Colonic mucosa (tissue), 4 donors: Measurements from ENCODE around the gene ZNF213. TPM values are rescaled to one million over a fixed set of nuclear protein-coding genes. Genes with fewer than 3 reads are reported as not detected.
A peak's percentile ranks its signal among the peaks of the same experiment; 100 is the strongest.

Source experiments
- DNase-seq: peaks from one replicate; pipeline ENCODE4 v3.0.0-alpha.2; 2020
- H3K27ac ChIP-seq: fragments of 200-600 bp; one replicate; pipeline ENCODE4 v1.8.0; 2021
- H3K27me3 ChIP-seq: fragments of 200-600 bp; one replicate; pipeline ENCODE4 v1.8.0; 2021
- H3K36me3 ChIP-seq: fragments of 200-600 bp; one replicate; pipeline ENCODE4 v1.8.0; 2021
- H3K4me1 ChIP-seq: fragments of 200-600 bp; one replicate; pipeline ENCODE4 v1.8.0; 2021; ENCODE audit warnings: mild to moderate bottlenecking
- H3K4me3 ChIP-seq: fragments of 200-600 bp; one replicate; pipeline ENCODE4 v1.8.0; 2021
- H3K9ac ChIP-seq, 2 donors: one replicate each; pipeline ENCODE4 v1.7.0; 2013; ENCODE audit warnings: control low read depth in 2 of 2, low read depth in 2 of 2, low read length in 2 of 2
- H3K9me3 ChIP-seq: fragments of 200-600 bp; one replicate; pipeline ENCODE4 v1.8.0; 2021
- CTCF ChIP-seq: fragments of 200-600 bp; IDR thresholded peaks from one replicate; pipeline ENCODE4 v1.8.0; 2022; ENCODE audit warnings: antibody characterized with exemption, mild to moderate bottlenecking
- intact Hi-C: fragments of 100-400 bp; cut with DNase I; formaldehyde crosslinking; loops from one replicate; pipeline ENCODE4 v1.14.1; 2022
- total RNA-seq, 2 donors: library from RNA; stranded (reverse); fragmentation: NEBNext Ultra II Directional in 1 of 2; extraction: Animal tissue kit (Norgen Biotek cat#: 25700) in 1 of 2; gene quantifications; one replicate each; pipeline ENCODE4 v1.2.1, GENCODE V29; 2021
- donor health status: healthy.
- donor health status: DM: no; HTN: no; CAD: no.
- donor health status: DM: no; HTN: no; CAD: no.

ZNF213 gene
- total RNA-seq, 2 donors from 2014 or later, result 12.4 to 20.4 TPM

- TF ChIP-seq CTCF, result peak; percentile 36
- intact Hi-C loops, result no loop called here
- DNase-seq, result peak; percentile 67
- no peaks in the 10 kb centered on the region for H3K27me3 ChIP-seq
- H3K36me3 ChIP-seq, result no peaks in the 10 kb centered on the region
- H3K4me3 ChIP-seq, result no peak overlapping the region
- H3K9ac ChIP-seq, result no peak overlapping the region
- no peaks in the 10 kb centered on the region for H3K9me3 ChIP-seq
- H3K27ac ChIP-seq, result no peak overlapping the region
- no peaks in the 10 kb centered on the region for H3K4me1 ChIP-seq
Observed at GRCh38 chr16:3094289-3095027, 40.4 kb upstream of the ZNF213 start.

GRCh38 chr16:3095869-3096268 is 39.0 kb upstream of the ZNF213 start:
- no peak overlapping the region for H3K4me3 ChIP-seq
- no peaks in the 10 kb centered on the region for H3K36me3 ChIP-seq
- no peak overlapping the region for H3K27ac ChIP-seq
- no peak overlapping the region for H3K9ac ChIP-seq
- peak; percentile 16 for TF ChIP-seq CTCF
- intact Hi-C loops, result no loop called here
- no peaks in the 10 kb centered on the region for H3K27me3 ChIP-seq
- H3K4me1 ChIP-seq, result no peaks in the 10 kb centered on the region
- DNase-seq, result no peak
- H3K9me3 ChIP-seq, result no peaks in the 10 kb centered on the region

GRCh38 chr16:3096362-3096761 is 38.5 kb upstream of the ZNF213 start:
- H3K27me3 ChIP-seq, result no peaks in the 10 kb centered on the region
- no peak overlapping the region for H3K9ac ChIP-seq

GRCh38 chr16:3097266-3097665 is 37.6 kb upstream of the ZNF213 start:
- Histone ChIP-seq H3K9me3 (no peaks in the 10 kb centered on the region), H3K4me1 (no peaks in the 10 kb centered on the region), H3K27me3 (no peaks in the 10 kb centered on the region), H3K4me3 (no peak overlapping the region), H3K36me3 (no peaks in the 10 kb centered on the region), H3K27ac (no peak overlapping the region), H3K9ac (no peak overlapping the region)
- TF ChIP-seq CTCF, result no peak
- no peak for DNase-seq
- intact Hi-C loops, result no loop called here

More at GRCh38 chr16:3096362-3096761, 38.5 kb upstream of the ZNF213 start:
- no peaks in the 10 kb centered on the region for H3K36me3 ChIP-seq
- no peak for DNase-seq
- no peaks in the 10 kb centered on the region for H3K9me3 ChIP-seq
- no peak overlapping the region for H3K27ac ChIP-seq
- no peak overlapping the region for H3K4me3 ChIP-seq
- TF ChIP-seq CTCF, result no peak
- H3K4me1 ChIP-seq, result no peaks in the 10 kb centered on the region
- intact Hi-C loops, result no loop called here

- H3K4me3 ChIP-seq, result no peak within 1 kb of the TSS
- H3K36me3 ChIP-seq, result no peaks in the 10 kb centered on the region
- intact Hi-C loops, result no loop called here
- no peak within 1 kb of the TSS for H3K27ac ChIP-seq
- no peak for DNase-seq
- H3K4me1 ChIP-seq, result no peaks in the 10 kb centered on the region
- no peaks in the 10 kb centered on the region for H3K9me3 ChIP-seq
- no peaks in the 10 kb centered on the region for H3K27me3 ChIP-seq
- no peak within 1 kb of the TSS for H3K9ac ChIP-seq
- TF ChIP-seq CTCF, result no peak
Observed at GRCh38 chr16:3098459-3099394, 36.1 kb upstream of the ZNF213 start, which contains the start of gene ZSCAN10. ZSCAN10 (minus strand) TSS chr16:3099294; CDS start chr16:3092937, 6,357 bp downstream.
